Lower leg skin (tissue), 3 donors: Measurements from ENCODE around the gene TRAK1.

Experiments
- POLR2A ChIP-seq, 2 donors: fragments of 450-650 bp; IDR thresholded peaks; one replicate each; pipeline ENCODE4 v1.6.1; 2016 to 2017; ENCODE audit warnings: antibody characterized with exemption in 2 of 2, mild to moderate bottlenecking in 1 of 2, moderate library complexity in 1 of 2
- TF ChIP-seq, protein P1 (sequence below), 3 donors: fragments of 450-650 bp; IDR thresholded peaks; one replicate each; pipeline ENCODE4 v1.5.1; 2016; ENCODE audit warnings: antibody characterized with exemption in 3 of 3, mild to moderate bottlenecking in 3 of 3, moderate library complexity in 2 of 3

DNA sequence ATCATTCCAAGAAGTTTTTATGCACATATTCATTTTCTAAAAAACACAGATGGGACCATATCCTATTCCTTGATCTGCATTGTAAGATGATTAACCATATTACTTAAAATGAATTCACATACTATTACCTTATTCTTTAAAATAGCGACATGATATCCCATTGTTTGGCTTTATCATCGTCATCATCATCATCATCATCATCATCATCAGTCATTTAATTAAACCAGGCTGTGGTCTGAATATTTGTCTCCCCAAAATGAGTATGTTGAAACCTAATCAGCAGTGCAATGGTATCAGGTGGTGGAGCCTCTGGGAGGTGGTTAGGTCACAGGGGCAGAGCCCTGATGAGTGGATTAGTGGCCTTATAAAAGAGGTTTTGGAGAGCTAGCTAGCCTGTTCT is 4.4 kb downstream of the TRAK1 start:
- TF ChIP-seq, protein P1, sequence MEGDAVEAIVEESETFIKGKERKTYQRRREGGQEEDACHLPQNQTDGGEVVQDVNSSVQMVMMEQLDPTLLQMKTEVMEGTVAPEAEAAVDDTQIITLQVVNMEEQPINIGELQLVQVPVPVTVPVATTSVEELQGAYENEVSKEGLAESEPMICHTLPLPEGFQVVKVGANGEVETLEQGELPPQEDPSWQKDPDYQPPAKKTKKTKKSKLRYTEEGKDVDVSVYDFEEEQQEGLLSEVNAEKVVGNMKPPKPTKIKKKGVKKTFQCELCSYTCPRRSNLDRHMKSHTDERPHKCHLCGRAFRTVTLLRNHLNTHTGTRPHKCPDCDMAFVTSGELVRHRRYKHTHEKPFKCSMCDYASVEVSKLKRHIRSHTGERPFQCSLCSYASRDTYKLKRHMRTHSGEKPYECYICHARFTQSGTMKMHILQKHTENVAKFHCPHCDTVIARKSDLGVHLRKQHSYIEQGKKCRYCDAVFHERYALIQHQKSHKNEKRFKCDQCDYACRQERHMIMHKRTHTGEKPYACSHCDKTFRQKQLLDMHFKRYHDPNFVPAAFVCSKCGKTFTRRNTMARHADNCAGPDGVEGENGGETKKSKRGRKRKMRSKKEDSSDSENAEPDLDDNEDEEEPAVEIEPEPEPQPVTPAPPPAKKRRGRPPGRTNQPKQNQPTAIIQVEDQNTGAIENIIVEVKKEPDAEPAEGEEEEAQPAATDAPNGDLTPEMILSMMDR (IDR thresholded peaks at IDR 0.05), result no peak
- no peak for TF ChIP-seq POLR2A (IDR thresholded peaks at IDR 0.05)
